Right cardiac atrium (tissue), 5 donors: ENCODE data around the gene FNTB. TPM values are rescaled to one million over a fixed set of nuclear protein-coding genes. Genes with fewer than 3 reads are reported as not detected.

Experiments
- ATAC-seq, 2 donors: fragments of 200-7000 bp; cut with Tn5 transposase; one replicate each; pipeline versions ENCODE4 v1.8.0 to v1.9.1; 2020; ENCODE audit warnings: moderate library complexity in 2 of 2, mild to moderate bottlenecking in 1 of 2
- DNase-seq, 3 donors: peaks; one replicate each; pipeline ENCODE4 v3.0.0-alpha.2; 2020
- H3K27ac ChIP-seq: one replicate; pipeline ENCODE4 v1.5.1; 2013; ENCODE audit warnings: mild to moderate bottlenecking, low read length, control low read depth, moderate library complexity
- H3K27me3 ChIP-seq: one replicate; pipeline ENCODE4 v1.6.1; 2013; ENCODE audit not compliant: control insufficient read depth, insufficient read depth
- H3K4me1 ChIP-seq: one replicate; pipeline ENCODE4 v1.6.1; 2013; ENCODE audit warnings: low read length; ENCODE audit not compliant: control insufficient read depth, insufficient read depth
- H3K4me3 ChIP-seq: one replicate; pipeline ENCODE4 v1.5.1; 2013; ENCODE audit warnings: low read length, control low read depth
- H3K9me3 ChIP-seq: one replicate; pipeline ENCODE4 v1.6.1; 2013; ENCODE audit warnings: low read length; ENCODE audit not compliant: control insufficient read depth
- WGBS: extraction: QIAGEN DNeasy Blood & Tissue Kit; methylation state at CpG from one replicate; pipeline ENCODE4 v1.1.7; 2013; 5-methylcytosine and 5-hydroxymethylcytosine counted together
- intact Hi-C, 4 donors: fragments of 100-400 bp; cut with DNase I; formaldehyde crosslinking; loops; one replicate each; pipeline versions ENCODE4 v1.11.0 to v1.14.0; 2022 to 2023
- polyA plus RNA-seq: library from polyadenylated mRNA; stranded (reverse); fragments of 200-250 nt; gene quantifications from one replicate; pipeline ENCODE4 v1.2.3, GENCODE V29; 2013
- total RNA-seq, 4 donors: library from RNA; stranded (reverse); fragmentation: NEBNext Ultra II Directional; extraction: Animal tissue kit (Norgen Biotek cat#: 25700); gene quantifications; one replicate each; pipeline ENCODE4 v1.2.1, GENCODE V29; 2021
- donor health status: healthy with polysubstance abuse.
- donor health status: DM: no; HTN: yes; CAD: no.
- donor health status: DM: no; HTN: no; CAD: no.
- donor health status: DM: no; HTN: yes; CAD: no; lungs with severe emphysema.
- donor health status: DM: yes; HTN: yes; CAD: no.

FNTB gene
- total and polyA plus RNA-seq, 5 donors, result 10.6 to 20.7 (median 14.9) TPM

- Histone ChIP-seq H3K4me3 (no peak overlapping the region), H3K9me3 (no peaks in the 10 kb centered on the region), H3K27ac (no peak overlapping the region), H3K27me3 (no peaks in the 10 kb centered on the region), H3K4me1 (peaks cover 12% of the 10 kb centered on the region)
- ATAC-seq (no peak), DNase-seq (no peak)
- intact Hi-C loops, result no loop called here
- WGBS, result 86% methylated on average over 2 of the region's 2 CpGs
These were observed 105.7 kb downstream of the FNTB start for GRCh38 chr14:65092349-65092748.

- peak; percentile 84 to 88 for ATAC-seq
These were observed 109.0 kb downstream of the FNTB start for GRCh38 chr14:65095633-65096205.

GRCh38 chr14:65096323-65097089, 109.8 kb downstream of the FNTB start:
- WGBS, result 59% methylated on average over 6 of the region's 6 CpGs
- H3K9me3 ChIP-seq, result no peaks in the 10 kb centered on the region
- no peak overlapping the region for H3K4me3 ChIP-seq
- DNase-seq (peak in 2 of 3 donors; percentile 59 to 82), ATAC-seq (peak; percentile 59 to 62)
- intact Hi-C loops, result no loop called here
- H3K27me3 ChIP-seq, result no peaks in the 10 kb centered on the region
- H3K4me1 ChIP-seq, result peaks cover 10% of the 10 kb centered on the region
- peak overlapping the region; percentile 83 for H3K27ac ChIP-seq

More at GRCh38 chr14:65095633-65096205, 109.0 kb downstream of the FNTB start:
- intact Hi-C loops, result no loop called here
- peak; percentile 59 to 82 (median 80) for DNase-seq
- H3K9me3 ChIP-seq, result no peaks in the 10 kb centered on the region
- H3K4me1 ChIP-seq, result peaks cover 12% of the 10 kb centered on the region
- no peaks in the 10 kb centered on the region for H3K27me3 ChIP-seq
- no peak overlapping the region for H3K4me3 ChIP-seq
- H3K27ac ChIP-seq, result peak overlapping the region; percentile 33
- 31% methylated on average over 3 of the region's 3 CpGs for WGBS

GRCh38 chr14:65098586-65098985, 111.9 kb downstream of the FNTB start:
- no peaks in the 10 kb centered on the region for H3K9me3 ChIP-seq
- DNase-seq (no peak), ATAC-seq (no peak)
- no peak overlapping the region for H3K27ac ChIP-seq
- WGBS, result 21% methylated on average over 2 of the region's 2 CpGs
- peaks cover 8% of the 10 kb centered on the region for H3K4me1 ChIP-seq
- H3K27me3 ChIP-seq, result no peaks in the 10 kb centered on the region
- intact Hi-C loops, result no loop called here
- peak overlapping the region; percentile 11 for H3K4me3 ChIP-seq

- Histone ChIP-seq H3K27ac (no peak overlapping the region), H3K4me1 (peaks cover 3% of the 10 kb centered on the region), H3K9me3 (no peaks in the 10 kb centered on the region), H3K27me3 (no peaks in the 10 kb centered on the region), H3K4me3 (peak overlapping the region; percentile 75)
- ATAC-seq, result no peak
- 22% methylated on average over 6 of the region's 6 CpGs for WGBS
- intact Hi-C loops, result no loop called here
- DNase-seq, result no peak
These were observed 114.3 kb downstream of the FNTB start for GRCh38 chr14:65100922-65101541.

- under 1% methylated on average over 65 of the region's 66 CpGs for WGBS
- intact Hi-C loops, result no loop called here
- H3K27ac ChIP-seq, result peak overlapping the region; percentile 77
- no peaks in the 10 kb centered on the region for H3K9me3 ChIP-seq
- H3K4me1 ChIP-seq, result peaks cover under 1% of the 10 kb centered on the region
- no peaks in the 10 kb centered on the region for H3K27me3 ChIP-seq
- DNase-seq, result peak; percentile 38 to 74 (median 67)
- H3K4me3 ChIP-seq, result peak overlapping the region; percentile 75
- peak; percentile 5 to 28 for ATAC-seq
These were observed 115.1 kb downstream of the FNTB start for GRCh38 chr14:65101631-65102440.

GRCh38 chr14:65102441-65103149, 115.9 kb downstream of the FNTB start, which contains the start of gene MAX:
TSS of gene MAX (minus strand) at chr14:65102517. CDS start at chr14:65102339, 178 bp downstream.
- H3K4me3 ChIP-seq, result peak within 1 kb of the TSS; percentile 76
- H3K27me3 ChIP-seq, result no peaks in the 10 kb centered on the region
- DNase-seq, result peak; percentile 98 to 99 (median 99)
- peak within 1 kb of the TSS; percentile 77 for H3K27ac ChIP-seq
- no peaks in the 10 kb centered on the region for H3K4me1 ChIP-seq
- peak; percentile 97 for ATAC-seq
- WGBS, result under 1% methylated on average over 60 of the region's 61 CpGs
- H3K9me3 ChIP-seq, result no peaks in the 10 kb centered on the region
- intact Hi-C loops, result no loop called here

- ATAC-seq, result no peak
- DNase-seq, result peak in 2 of 3 donors; percentile 30 to 61
- WGBS, result 7% methylated on average over 22 of the region's 22 CpGs
- Histone ChIP-seq H3K4me1 (no peaks in the 10 kb centered on the region), H3K9me3 (no peaks in the 10 kb centered on the region), H3K27ac (peak overlapping the region; percentile 25), H3K27me3 (no peaks in the 10 kb centered on the region), H3K4me3 (peak overlapping the region; percentile 76)
- intact Hi-C loops, result no loop called here
These were observed 116.6 kb downstream of the FNTB start for GRCh38 chr14:65103150-65103760.

- H3K4me1 ChIP-seq, result no peaks in the 10 kb centered on the region
- intact Hi-C loops, result no loop called here
- DNase-seq, result no peak
- no peak overlapping the region for H3K4me3 ChIP-seq
- no peaks in the 10 kb centered on the region for H3K27me3 ChIP-seq
- H3K27ac ChIP-seq, result no peak overlapping the region
- no peaks in the 10 kb centered on the region for H3K9me3 ChIP-seq
- 93% methylated on average over 3 of the region's 3 CpGs for WGBS
- no peak for ATAC-seq
These were observed 118.1 kb downstream of the FNTB start for GRCh38 chr14:65104791-65105190.

- H3K4me1 ChIP-seq, result no peaks in the 10 kb centered on the region
- no peaks in the 10 kb centered on the region for H3K27me3 ChIP-seq
- DNase-seq (no peak), ATAC-seq (no peak)
- no peak overlapping the region for H3K27ac ChIP-seq
- no peak overlapping the region for H3K4me3 ChIP-seq
- intact Hi-C loops, result no loop called here
- H3K9me3 ChIP-seq, result no peaks in the 10 kb centered on the region
- 64% methylated on average over 4 of the region's 4 CpGs for WGBS
These were observed 119.6 kb downstream of the FNTB start for GRCh38 chr14:65106316-65106715.
